ENCODE measurements around the gene CORO2B. TPM values are rescaled to one million over a fixed set of nuclear protein-coding genes. Genes with fewer than 3 reads are reported as not detected.
A peak's percentile ranks its signal among the peaks of the same experiment; 100 is the strongest.
"Not testable (repeated sequence)": the region's sequence is repeated elsewhere in the genome, so short reads cannot be mapped to it uniquely, and the experiment has no call there.

Gene CORO2B
- total RNA-seq, 1 donor from 2014 or later = 1.0 TPM

DNA sequence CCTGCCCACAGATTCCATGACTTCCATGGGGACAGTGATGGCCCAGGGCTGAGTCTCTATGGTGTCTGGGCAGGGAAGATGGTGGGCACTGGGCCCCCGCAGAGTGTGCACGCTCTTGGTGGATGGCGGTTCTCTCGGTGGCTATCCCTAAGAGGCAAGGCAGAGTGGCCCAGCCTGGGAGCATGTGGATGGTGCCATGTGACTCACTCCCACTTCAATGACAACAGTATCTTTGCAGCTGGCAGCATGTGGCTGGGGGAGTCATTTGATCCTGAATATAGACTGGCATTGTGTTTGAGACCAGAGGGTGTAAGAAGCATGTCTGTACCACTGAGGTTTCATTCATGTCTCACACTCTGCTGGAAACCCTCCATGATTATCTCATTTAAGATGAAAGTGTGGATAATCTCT is 101.2 kb downstream of the CORO2B start:
- Mint-ChIP-seq H3K4me3 (no peak overlapping the region), H3K4me1 (peaks cover 23% of the 10 kb centered on the region), H3K27ac (no peak overlapping the region), H3K27me3 (ENCODE audit: insufficient read depth, low read depth) (peaks cover 9% of the 10 kb centered on the region), H3K36me3 (no peaks in the 10 kb centered on the region), H3K9me3 (no peaks in the 10 kb centered on the region)
- Histone ChIP-seq H3K9me3 (ENCODE audit: low read depth) (no peaks in the 10 kb centered on the region), H3K79me2 (ENCODE audit: low read depth) (no peaks in the 10 kb centered on the region), H3K4me2 (no peak overlapping the region), H4K20me1 (ENCODE audit: low read depth) (no peaks in the 10 kb centered on the region), H3K9ac (no peak overlapping the region), H3F3A (ENCODE audit: low read depth) (no peaks in the 10 kb centered on the region), H3K36me3 (no peaks in the 10 kb centered on the region), H2AFZ (replicated peaks) (no peak overlapping the region), H3K27me3 (no peaks in the 10 kb centered on the region), H3K4me3 (no peak overlapping the region), H3K27ac (no peak overlapping the region), H3K4me1 (peaks cover 7% of the 10 kb centered on the region)
- TF ChIP-seq, protein P1, sequence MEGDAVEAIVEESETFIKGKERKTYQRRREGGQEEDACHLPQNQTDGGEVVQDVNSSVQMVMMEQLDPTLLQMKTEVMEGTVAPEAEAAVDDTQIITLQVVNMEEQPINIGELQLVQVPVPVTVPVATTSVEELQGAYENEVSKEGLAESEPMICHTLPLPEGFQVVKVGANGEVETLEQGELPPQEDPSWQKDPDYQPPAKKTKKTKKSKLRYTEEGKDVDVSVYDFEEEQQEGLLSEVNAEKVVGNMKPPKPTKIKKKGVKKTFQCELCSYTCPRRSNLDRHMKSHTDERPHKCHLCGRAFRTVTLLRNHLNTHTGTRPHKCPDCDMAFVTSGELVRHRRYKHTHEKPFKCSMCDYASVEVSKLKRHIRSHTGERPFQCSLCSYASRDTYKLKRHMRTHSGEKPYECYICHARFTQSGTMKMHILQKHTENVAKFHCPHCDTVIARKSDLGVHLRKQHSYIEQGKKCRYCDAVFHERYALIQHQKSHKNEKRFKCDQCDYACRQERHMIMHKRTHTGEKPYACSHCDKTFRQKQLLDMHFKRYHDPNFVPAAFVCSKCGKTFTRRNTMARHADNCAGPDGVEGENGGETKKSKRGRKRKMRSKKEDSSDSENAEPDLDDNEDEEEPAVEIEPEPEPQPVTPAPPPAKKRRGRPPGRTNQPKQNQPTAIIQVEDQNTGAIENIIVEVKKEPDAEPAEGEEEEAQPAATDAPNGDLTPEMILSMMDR (IDR thresholded peaks at IDR 0.05) = no peak
- TF ChIP-seq EZH2phosphoT487 (IDR thresholded peaks at IDR 0.05) = no peak
- no peak for TF ChIP-seq EZH2 (IDR thresholded peaks at IDR 0.05)
- no peak for DNase-seq (ENCODE audit: low spot score)

DNA sequence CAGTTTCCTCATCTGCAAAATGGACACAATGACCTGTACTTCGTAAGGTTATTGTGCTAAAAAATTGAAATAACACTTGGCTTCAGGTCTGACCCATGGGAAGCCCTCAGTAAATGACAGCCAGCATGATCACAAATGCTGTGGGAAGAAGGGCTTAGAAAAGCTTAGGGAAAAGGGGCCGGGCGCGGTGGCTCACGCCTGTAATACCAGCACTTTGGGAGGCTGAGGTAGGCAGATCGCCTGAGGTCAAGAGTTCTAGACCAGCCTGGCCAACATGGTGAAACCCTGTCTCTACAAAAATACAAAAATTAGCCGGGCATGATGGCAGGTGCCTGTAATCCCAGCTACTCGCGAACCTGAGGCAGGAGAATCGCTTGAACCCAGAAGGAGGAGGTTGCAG is 102.0 kb downstream of the CORO2B start:
- not testable (repeated sequence) for H3K79me2 ChIP-seq (ENCODE audit: low read depth); H3K9me3 Mint-ChIP-seq; H3K4me2 ChIP-seq; H3K4me3 ChIP-seq; H3K4me1 ChIP-seq; DNase-seq (ENCODE audit: low spot score); H3K36me3 Mint-ChIP-seq; H3K27me3 Mint-ChIP-seq (ENCODE audit: insufficient read depth, low read depth); H3F3A ChIP-seq (ENCODE audit: low read depth); H2AFZ ChIP-seq (replicated peaks); H4K20me1 ChIP-seq (ENCODE audit: low read depth); H3K27ac ChIP-seq; H3K9ac ChIP-seq; H3K9me3 ChIP-seq (ENCODE audit: low read depth); H3K4me3 Mint-ChIP-seq; H3K36me3 ChIP-seq; H3K27ac Mint-ChIP-seq; H3K27me3 ChIP-seq
- peaks cover 18% of the 10 kb centered on the region for H3K4me1 Mint-ChIP-seq

DNA sequence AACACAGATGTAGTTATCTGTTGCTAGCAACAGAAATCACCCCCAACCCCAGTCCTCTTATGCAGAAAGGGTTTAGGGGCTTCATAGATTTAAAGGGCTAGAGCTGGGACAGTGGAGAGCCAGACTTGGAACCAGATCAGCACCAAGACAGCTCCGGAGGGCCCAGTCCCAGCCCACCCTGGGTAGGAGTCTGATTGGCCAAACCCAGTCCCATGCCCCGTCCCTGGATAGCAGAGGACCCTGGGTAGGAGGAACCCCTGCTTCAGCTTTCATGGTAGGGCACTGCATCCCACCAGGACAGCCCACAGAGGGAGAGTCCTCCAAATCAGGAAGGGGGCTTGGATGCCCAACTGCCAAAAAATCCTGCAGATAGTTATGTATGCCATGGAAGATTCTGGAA is 103.0 kb downstream of the CORO2B start:
- no peak overlapping the region for H2AFZ ChIP-seq (replicated peaks)
- H3K79me2 ChIP-seq (ENCODE audit: low read depth) = no peaks in the 10 kb centered on the region
- no peaks in the 10 kb centered on the region for H3K36me3 ChIP-seq
- no peak overlapping the region for H3K27ac ChIP-seq
- no peak overlapping the region for H3K4me3 Mint-ChIP-seq
- no peaks in the 10 kb centered on the region for H3K36me3 Mint-ChIP-seq
- peak overlapping the region; percentile 7 for H3K4me2 ChIP-seq
- H3K27me3 ChIP-seq = no peaks in the 10 kb centered on the region
- H3K9me3 ChIP-seq (ENCODE audit: low read depth) = no peaks in the 10 kb centered on the region
- H3K27me3 Mint-ChIP-seq (ENCODE audit: insufficient read depth, low read depth) = peaks cover 7% of the 10 kb centered on the region
- peaks cover 5% of the 10 kb centered on the region for H3K4me1 ChIP-seq
- peaks cover 18% of the 10 kb centered on the region for H3K4me1 Mint-ChIP-seq
- H3F3A ChIP-seq (ENCODE audit: low read depth) = no peaks in the 10 kb centered on the region
- no peak overlapping the region for H3K4me3 ChIP-seq
- H4K20me1 ChIP-seq (ENCODE audit: low read depth) = no peaks in the 10 kb centered on the region
- H3K9ac ChIP-seq = no peak overlapping the region
- TF ChIP-seq, protein P1 (IDR thresholded peaks at IDR 0.05) = no peak
- no peak for TF ChIP-seq EZH2phosphoT487 (IDR thresholded peaks at IDR 0.05)
- no peak for TF ChIP-seq EZH2 (IDR thresholded peaks at IDR 0.05)
- H3K27ac Mint-ChIP-seq = peak overlapping the region; percentile 16
- no peaks in the 10 kb centered on the region for H3K9me3 Mint-ChIP-seq
- DNase-seq (ENCODE audit: low spot score) = no peak

DNA sequence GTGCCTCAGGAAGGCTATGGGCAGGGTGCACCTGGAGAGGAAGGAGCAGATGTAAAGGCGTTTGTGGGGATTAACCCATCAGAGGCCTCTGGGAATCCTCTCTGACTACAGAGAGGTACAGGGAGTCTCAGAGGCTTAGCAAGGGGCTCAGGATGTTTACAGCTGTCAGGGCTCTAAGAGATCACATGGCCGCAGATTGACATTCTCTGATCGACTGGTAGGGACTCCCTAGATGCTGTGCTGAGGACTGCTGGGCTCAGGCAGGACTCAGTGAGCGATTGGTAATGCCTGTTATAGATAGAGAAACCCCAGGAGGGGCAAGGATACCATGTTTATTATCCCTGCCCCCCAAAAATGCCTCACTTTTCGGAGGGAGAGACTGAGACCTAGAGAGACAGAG is 103.5 kb downstream of the CORO2B start:
- peak overlapping the region; percentile 16 for H3K27ac Mint-ChIP-seq
- no peaks in the 10 kb centered on the region for H3F3A ChIP-seq (ENCODE audit: low read depth)
- peak; percentile 74 for DNase-seq (ENCODE audit: low spot score)
- H3K4me3 ChIP-seq = no peak overlapping the region
- peaks cover 18% of the 10 kb centered on the region for H3K4me1 Mint-ChIP-seq
- no peak overlapping the region for H3K9ac ChIP-seq
- peaks cover 5% of the 10 kb centered on the region for H3K4me1 ChIP-seq
- no peak overlapping the region for H3K27ac ChIP-seq
- no peak overlapping the region for H3K4me3 Mint-ChIP-seq
- peak overlapping the region; percentile 70 for H2AFZ ChIP-seq (replicated peaks)
- no peaks in the 10 kb centered on the region for H3K79me2 ChIP-seq (ENCODE audit: low read depth)
- no peak for TF ChIP-seq EZH2phosphoT487 (IDR thresholded peaks at IDR 0.05)
- TF ChIP-seq, protein P1 (IDR thresholded peaks at IDR 0.05) = no peak
- TF ChIP-seq EZH2 (IDR thresholded peaks at IDR 0.05) = no peak
- no peaks in the 10 kb centered on the region for H3K9me3 ChIP-seq (ENCODE audit: low read depth)
- peak overlapping the region; percentile 7 for H3K4me2 ChIP-seq
- H4K20me1 ChIP-seq (ENCODE audit: low read depth) = no peaks in the 10 kb centered on the region
- H3K36me3 Mint-ChIP-seq = no peaks in the 10 kb centered on the region
- H3K9me3 Mint-ChIP-seq = no peaks in the 10 kb centered on the region
- H3K27me3 ChIP-seq = no peaks in the 10 kb centered on the region
- peaks cover 7% of the 10 kb centered on the region for H3K27me3 Mint-ChIP-seq (ENCODE audit: insufficient read depth, low read depth)
- H3K36me3 ChIP-seq = no peaks in the 10 kb centered on the region

All from neural progenitor cell (in vitro differentiated cells).